NCI-H2107 treated with DMSO at 0.1 percent for 48 hours (cell line): ENCODE measurements around the gene BLZF1.
A peak's percentile ranks its signal among the peaks of the same experiment; 100 is the strongest.
"Not testable (repeated sequence)": the region's sequence is repeated elsewhere in the genome, so short reads cannot be mapped to it uniquely, and the experiment has no call there.

Experiments
- DNase-seq: peaks from one replicate; lab custom pipeline; 2025; ENCODE audit not compliant: unreplicated experiment; lab: John Stamatoyannopoulos, UW

The BLZF1 gene, protein sequence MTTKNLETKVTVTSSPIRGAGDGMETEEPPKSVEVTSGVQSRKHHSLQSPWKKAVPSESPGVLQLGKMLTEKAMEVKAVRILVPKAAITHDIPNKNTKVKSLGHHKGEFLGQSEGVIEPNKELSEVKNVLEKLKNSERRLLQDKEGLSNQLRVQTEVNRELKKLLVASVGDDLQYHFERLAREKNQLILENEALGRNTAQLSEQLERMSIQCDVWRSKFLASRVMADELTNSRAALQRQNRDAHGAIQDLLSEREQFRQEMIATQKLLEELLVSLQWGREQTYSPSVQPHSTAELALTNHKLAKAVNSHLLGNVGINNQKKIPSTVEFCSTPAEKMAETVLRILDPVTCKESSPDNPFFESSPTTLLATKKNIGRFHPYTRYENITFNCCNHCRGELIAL

DNA sequence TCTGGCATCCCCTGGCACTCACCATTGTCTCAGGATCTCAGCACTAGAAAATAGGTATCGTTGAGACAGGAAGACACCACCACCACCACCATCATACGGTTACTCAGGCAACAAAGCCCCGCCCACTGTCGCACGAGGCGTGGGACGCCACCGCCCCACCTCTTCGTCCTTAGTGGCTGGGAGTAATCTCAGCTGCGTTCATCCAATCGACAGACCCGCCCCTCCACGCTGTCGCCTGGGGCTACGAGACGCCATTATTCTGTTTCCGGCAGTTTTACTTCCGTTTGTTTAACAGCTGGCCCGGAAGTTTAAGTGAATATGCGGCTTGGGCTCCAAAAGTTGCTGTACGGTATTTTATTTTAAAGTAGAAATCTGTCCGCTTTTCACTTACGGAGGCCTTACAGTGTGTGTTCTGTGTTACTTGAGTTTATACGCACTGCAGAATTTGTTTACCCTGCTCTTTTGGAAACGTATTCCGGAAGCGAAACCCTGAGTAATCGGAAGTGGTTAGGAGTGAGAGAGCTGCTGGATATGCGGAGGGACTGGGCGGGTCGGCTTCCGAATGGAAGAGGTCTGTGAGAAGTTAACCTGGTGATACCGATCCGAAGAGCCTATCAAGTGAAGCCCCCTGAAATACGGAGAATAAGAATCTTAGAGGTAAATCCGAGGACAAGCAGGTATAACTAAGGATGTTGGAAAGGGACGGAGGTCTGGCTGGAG lies at the start of gene BLZF1, which contains the start of gene NME7:
BLZF1 (plus strand) TSS at position 510 of the 720 bp plus-strand sequence. CDS start 1,328 bp downstream, outside the sequence.
NME7 (minus strand) TSS at position 112 of the 720 bp plus-strand sequence; CDS start at position 25, 87 bp downstream.
- peak; percentile 99 for DNase-seq

DNA sequence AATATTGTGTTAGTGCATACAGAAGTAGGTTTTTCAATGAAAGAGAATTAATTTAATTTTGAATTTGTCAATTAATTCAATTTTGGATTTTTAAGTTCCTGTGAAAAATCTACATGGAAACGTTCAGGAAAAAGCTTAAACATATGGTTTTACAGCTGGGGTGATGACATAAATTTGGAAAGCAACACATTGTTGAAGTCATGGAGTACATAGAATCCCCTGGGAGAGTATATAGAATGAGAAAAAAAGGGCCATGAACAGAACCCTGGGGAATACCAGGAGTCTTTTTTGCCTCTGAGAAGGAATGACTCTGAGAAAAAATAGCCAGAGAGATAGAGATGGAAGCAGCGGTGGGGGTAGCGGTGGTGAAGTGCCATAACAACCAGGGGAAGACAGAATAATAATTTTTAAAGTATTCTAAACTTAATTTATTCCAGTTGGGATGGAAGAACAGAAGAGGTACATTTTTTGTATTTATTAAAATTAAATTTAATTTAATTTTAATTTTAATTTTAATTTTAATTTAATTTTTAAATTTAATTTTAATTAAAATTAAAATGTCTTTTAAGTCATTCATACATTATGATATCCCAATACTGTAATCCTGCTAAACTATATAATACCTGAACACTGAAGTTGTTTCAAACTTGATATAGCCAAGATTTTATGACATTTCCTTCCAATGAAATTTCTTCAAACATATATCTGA lies 49.3 kb upstream of the BLZF1 start:
- no peak for DNase-seq

DNA sequence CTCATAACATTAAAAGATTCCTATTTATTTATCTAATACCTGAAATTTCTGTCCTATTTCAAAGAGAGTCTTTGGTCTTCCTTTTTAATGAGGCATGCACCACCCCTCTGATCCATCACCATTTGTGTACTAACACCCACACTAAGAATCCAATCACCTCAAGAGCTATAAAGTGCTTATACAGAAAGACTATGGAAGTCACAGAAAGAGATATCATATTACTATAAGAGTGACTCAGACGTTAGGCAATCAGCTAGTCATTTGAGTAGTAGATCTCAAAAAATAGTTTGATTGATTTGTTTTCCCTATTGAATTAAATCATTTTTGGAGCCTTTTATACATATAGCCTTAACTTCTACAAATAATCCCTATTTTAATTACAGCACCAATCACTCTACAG lies 46.5 kb upstream of the BLZF1 start:
- peak; percentile 47 for DNase-seq

DNA sequence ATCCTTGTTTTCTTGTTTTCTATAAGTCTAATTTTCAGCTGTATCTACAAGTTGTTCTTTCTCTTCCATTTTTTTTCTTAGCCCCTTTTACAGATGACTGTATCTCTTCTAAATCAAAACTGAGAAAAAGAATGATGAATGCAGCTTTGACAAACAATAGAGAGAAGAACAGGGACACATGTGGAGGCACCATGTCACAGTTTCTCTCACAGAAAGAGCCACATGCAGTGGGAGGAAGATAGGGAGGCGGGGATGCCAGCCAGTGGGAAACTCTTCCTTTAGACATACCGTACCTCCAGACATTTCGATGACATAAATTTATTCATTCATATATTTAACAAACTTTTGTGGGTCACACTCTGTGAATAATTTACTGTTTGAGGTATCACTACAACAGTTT lies 45.9 kb upstream of the BLZF1 start:
- no peak for DNase-seq

DNA sequence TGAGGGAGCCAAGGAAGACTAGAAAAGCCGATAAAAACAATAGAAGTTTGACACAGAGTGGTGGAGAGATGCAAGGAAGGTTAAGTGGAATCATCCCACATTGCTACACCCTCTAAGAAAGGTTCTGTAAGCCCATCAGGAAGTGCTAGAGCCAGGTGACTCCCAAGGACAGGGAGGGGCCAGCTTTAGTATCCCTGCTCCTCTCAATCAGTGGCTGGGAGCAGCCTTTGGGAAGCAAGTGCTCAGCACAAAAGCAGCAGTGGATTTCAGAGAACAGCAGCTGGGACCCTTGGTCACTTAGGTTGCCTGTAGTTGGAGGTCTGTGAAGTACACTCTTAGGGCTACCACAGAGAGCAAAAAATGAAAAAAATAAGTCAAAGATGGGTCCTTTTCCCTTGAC lies 42.9 kb upstream of the BLZF1 start:
- no peak for DNase-seq

DNA sequence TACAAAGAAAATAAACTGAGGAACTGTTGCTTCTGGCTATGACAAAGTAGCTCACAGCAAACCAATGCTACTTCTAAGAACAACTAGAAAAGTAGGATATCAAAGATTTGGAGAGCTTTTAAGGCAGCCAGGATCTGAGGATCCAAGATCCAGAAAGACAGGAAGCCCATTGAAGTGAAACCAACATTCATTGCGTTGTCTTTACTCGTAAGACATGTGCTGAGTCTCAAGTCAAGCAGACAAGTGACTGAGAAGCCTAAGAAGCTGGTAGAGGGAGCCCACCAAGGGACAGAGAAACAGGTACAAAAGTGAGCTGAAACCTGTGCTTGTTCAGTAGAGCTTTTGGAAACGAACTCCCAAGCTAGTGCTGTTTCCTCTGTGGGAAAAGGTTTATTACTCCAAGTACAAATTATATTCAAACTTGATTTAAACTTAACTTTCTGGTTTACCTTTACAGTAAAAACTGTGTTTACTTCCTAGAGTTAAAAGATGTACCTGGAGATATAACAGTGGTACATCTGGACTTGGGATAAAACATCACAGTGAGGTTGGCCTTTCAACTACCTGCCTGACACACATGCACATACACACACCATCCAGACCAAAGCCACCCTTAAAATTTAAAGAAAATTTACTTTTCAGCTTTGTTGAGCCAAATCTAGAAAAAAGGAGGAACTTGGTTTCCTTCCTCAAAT lies 41.6 kb upstream of the BLZF1 start:
- no peak for DNase-seq

DNA sequence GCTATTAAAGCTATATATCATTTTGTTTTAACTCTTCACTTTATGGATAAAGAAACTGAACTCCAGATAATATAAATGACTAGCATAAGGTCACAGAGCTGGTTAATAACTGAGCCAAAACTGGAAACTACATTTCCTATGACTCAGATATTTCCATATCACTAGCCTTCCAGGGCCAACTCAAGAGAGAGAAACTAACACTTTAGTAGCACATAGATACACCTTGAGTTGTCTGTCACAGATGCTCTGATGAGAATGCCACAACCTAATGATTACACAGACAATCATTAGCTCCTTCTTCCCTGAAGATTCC lies 41.1 kb upstream of the BLZF1 start:
- DNase-seq: no peak

DNA sequence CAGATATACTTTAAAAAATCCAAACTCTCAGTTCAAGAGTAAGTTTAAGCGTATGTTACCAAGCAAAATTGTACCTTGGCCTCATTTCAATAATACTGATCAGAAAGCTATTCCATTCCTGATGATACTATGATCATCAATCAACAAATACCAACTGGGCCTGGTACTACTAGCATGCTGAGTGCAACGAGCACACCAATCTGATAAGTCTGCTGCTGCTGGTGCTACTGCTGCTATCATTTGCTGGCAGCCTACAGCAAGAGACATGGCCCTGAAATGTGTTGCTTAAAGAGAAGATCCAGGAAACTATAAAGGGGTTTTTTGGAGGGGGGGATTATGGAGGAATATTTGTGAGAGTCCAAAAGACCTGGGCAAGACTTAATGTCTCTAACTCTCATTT lies 40.1 kb upstream of the BLZF1 start:
- no peak for DNase-seq

DNA sequence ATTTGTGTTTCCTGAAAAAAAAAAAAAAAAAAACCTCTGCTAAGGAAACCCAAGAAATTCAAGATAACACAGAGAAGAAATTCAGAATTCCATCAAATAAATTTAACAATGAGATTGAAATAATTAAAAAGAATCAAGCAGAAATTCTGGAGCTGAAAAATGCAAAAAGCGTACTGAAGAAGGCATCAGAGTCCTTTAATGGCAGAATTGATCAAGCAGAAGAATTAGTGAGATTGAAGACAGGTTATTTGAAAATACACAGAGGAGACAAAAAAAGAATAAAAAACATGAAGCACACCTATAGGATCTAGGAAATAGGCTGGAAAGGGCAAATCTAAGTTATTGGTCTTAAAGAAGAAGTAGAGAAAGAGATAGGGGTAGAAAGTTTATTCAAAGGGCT lies 38.6 kb upstream of the BLZF1 start:
- DNase-seq: no peak

DNA sequence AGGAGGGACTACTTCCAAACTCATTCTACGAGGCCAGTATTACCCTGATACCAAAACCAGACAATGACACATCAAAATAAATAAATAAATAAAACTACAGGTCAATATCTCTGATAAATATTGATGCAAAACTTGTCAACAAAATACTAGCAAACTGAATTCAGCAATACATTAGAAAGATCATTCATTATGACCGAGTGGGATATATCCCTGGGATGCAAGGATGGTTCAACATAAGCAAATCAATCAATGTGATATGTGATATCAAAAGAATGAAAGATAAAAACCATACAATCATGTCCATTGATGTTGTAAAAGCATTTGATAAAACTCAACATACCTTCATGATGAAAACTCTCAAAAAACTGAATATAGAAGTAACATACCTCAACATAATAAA lies 37.1 kb upstream of the BLZF1 start:
- DNase-seq: no peak

DNA sequence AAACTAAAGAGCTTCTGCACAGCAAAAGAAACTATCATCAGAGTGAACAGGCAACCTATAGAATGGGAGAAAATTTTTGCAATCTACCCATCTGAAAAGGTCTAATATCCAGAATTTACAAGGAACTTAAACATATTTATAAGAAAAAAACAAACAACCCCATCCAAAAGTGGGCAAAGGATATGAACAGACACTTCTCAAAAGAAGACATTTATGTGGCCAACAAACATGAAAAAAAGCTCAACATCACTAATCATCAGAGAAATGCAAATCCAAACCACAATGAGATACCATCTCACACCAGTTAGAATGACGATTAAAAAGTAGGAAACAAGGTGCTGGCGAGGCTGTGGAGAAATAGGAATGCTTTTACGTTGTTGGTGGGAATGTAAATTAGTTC lies 33.3 kb upstream of the BLZF1 start:
- DNase-seq: not testable (repeated sequence)

DNA sequence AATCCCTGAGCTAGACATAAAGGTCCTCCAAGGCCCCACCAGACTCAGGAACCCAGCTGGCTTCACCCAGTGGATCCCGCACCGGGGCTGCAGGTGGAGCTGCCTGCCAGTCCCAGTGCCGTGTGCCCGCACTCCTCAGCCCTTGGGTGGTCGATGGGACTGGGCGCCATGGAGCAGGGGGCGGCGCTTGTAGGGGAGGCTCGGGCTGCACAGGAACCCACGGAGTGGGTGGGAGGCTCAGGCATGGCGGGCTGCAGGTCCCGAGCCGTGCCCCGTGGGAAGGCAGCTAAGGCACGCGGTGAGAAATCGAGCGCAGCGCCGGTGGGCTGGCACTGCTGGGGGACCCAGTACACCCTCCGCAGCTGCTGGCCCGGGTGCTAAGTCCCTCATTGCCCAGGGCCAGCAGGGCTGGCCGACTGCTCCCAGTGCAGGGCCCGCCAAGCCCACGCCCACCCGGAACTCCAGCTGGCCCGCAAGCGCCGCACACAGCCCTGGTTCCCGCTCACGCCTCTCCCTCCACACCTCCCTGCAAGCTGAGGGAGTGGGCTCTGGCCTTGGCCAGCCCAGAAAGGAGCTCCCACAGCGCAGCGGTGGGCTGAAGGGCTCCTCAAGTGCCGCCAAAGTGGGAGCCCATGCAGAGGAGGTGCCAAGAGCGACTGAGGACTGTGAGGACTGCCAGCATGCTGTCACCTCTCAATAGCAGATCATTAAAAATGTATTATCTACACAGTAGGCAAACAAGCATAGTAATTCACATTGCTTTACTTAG lies 30.9 kb upstream of the BLZF1 start:
- DNase-seq: not testable (repeated sequence)

DNA sequence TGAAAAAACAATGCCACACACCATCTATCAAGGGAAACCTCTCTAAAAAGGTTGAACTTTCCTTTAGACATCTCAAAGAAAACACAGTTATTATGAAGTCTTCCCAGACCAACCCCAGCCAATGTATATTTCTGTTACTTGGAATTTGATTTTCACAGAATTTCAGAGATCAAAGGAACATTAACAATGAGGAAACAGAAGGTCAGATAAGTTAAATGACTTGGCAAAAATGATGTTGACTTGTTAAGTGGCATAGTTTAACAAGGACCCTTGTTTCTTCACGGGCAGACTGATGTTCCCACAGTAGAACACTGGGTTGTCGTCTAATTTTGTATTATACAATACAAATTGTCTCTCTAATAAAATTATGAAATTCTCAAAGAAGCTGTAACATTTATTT lies 29.4 kb upstream of the BLZF1 start:
- no peak for DNase-seq

DNA sequence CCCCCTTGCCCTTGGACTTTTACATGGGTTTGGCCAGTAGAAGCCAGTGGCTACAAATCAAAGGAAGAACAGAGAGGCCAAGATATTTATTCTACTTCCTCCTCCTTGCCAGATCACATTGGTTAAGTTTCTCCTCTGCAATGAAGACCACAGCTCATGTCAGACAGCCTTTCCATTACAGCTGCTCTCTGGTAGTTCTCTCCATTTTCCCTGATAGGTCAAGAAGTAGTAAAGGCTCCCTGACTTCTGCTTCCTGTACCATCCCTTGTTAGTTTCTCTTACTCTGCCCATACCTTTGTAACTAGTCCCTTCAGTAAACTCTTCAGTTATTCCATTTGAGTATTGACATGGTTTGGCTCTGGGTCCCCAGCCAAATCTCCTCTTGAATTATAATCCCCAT lies 28.2 kb upstream of the BLZF1 start:
- no peak for DNase-seq

DNA sequence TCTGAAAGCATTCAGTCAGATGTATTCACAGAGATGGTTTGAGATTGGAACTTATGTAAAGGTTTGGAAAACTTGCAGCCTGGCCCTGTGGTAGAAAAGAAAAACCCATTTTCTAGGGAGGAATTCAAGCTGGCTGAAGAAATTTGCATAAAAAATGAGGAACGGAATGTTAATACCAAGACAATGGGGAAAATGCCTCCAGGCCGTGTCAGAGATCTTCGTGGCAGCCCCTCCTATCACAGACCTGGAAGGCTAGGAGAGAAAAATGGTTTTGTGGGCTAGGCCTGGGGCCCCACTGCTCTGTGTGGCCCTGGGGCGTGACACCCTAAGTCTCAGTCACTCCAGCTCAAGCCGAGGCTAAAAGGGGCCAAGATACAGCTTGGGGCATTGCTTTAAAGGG lies 27.1 kb upstream of the BLZF1 start:
- DNase-seq: no peak

DNA sequence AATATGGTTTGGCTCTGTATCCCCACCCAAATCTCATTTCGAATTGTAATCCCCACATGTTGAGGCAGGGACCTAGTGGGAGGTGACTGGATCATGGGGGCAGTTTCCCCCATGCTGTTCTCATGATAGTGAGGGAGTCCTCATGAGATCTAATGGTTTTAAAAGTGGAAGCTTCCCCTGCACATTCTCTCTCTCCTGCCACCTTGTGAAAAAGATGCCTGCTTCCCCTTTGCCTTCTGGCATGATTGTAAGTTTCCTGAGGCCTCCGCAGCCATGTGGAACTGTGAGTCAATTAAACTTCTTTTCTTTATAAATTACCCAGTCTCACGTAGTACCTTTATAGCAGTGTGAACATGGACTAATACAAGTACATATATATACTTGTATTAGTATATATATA lies 25.9 kb upstream of the BLZF1 start:
- DNase-seq: not testable (repeated sequence)

DNA sequence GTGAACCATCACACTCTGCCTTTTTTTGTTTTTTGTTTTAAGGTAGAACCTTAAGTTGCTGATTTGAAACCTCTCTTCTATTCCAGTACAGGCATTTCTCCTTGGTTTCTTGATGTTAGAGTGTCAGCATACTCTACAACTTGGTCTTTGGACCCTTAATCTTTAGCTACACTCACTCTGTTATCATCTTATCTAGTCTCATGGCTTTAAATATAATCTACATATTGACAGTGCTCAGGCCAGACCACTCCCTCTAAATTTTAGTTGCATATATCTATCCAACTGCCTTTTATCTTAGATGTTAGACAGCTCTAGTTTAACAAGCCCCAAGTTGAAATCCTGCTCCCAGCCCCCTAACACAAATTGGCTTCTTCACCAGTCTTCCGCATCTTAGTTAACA lies 22.5 kb upstream of the BLZF1 start:
- no peak for DNase-seq

DNA sequence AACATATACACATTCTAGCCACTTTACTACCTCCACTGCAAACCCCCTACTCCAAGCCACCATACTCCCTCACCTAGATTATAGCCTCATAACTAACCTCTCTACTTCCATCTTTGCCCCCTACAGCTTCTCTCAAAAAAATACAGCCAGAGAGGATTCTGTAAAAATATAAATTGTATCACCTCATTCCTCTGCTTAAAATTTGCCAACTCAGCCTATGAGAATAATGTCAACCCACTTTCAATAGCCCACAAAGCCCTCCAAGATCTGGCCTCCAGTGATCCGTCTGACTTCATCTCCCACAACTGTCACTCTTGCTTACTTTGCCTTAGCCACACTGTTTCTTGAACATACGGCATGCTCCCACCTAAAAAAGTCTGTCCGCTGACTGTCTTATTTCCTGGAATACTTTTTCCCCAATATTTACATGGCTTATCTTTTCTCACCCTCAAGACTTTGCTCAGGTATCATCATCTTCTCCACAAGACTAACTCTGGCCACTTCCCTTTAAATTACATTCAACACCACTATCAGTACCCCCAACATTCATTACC lies 21.9 kb upstream of the BLZF1 start:
- DNase-seq: no peak

DNA sequence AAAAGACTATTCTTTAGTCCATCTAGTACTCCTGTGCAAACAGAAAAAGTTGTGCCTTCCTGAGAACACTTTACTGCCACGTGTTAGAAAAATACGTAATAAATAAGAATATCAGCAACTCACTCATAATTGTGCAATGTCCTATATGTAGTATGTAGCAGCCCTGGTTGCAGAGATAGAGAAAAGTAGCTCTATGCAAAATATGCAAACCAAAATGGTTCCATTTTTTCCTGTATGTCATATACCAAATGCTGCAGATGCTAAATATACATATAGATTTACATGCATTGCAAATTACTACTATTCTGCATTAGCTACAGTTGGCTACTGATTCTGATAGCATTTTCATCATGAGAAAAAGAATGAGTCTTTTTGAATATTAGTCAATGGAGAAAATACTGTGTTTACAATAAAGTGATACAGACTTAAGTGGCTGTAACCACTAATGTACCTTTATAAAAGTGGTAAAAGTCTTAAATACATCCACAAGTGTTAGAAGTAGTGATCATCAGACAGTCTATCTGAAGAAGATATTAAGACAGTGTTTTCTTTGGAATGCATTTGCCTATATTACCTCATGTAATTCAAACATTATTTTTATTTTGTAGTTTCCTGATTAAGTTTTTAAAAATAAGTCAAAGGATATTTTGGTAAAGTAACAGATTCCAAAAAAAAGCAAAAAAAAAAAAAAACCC lies 20.2 kb upstream of the BLZF1 start:
- no peak for DNase-seq
